SJSA1 (cell line): ENCODE results near the gene TMTC1. TPM values are rescaled to one million over a fixed set of nuclear protein-coding genes. Genes with fewer than 3 reads are reported as not detected.

Experiments
- DNase-seq, 2 experiments: peaks; one replicate each; pipeline ENCODE4 v3.0.0-alpha.2; 2015 to 2020; ENCODE audit warnings: low spot score in 2 of 2, low read depth in 1 of 2
- H3K27ac ChIP-seq: fragments of 250-450 bp; sonication (Bioruptor Pico); 2 replicates; pipeline ENCODE4 v1.5.1; 2020; ENCODE audit warnings: mild to moderate bottlenecking, moderate library complexity
- H3K27me3 ChIP-seq: fragments of 250-450 bp; sonication (Bioruptor Pico); replicated peaks from 2 replicates; pipeline ENCODE4 v1.5.1; 2020; ENCODE audit warnings: mild to moderate bottlenecking, moderate library complexity
- H3K36me3 ChIP-seq: fragments of 250-450 bp; sonication (Bioruptor Pico); 2 replicates; pipeline ENCODE4 v1.5.1; 2020; ENCODE audit warnings: mild to moderate bottlenecking
- H3K4me1 ChIP-seq: fragments of 250-450 bp; sonication (Bioruptor Pico); replicated peaks from 2 replicates; pipeline ENCODE4 v1.6.1; 2021; ENCODE audit warnings: mild to moderate bottlenecking
- H3K4me3 ChIP-seq: fragments of 250-450 bp; sonication (Bioruptor Pico); 2 replicates; pipeline ENCODE4 v1.5.1; 2020; ENCODE audit warnings: mild to moderate bottlenecking
- H3K9me3 ChIP-seq: fragments of 250-450 bp; sonication (Bioruptor Pico); replicated peaks from 2 replicates; pipeline ENCODE4 v1.5.1; 2020; ENCODE audit warnings: mild to moderate bottlenecking
- total RNA-seq: library from RNA; depleted of rRNA; stranded (reverse); fragments of >200 nt; shearing (Covaris generic); gene quantifications from 2 replicates; pipeline ENCODE4 v1.2.3, GENCODE V29; 2014

TMTC1 gene
- total RNA-seq, 1 experiment from 2014 or later: 0.21 TPM

DNA sequence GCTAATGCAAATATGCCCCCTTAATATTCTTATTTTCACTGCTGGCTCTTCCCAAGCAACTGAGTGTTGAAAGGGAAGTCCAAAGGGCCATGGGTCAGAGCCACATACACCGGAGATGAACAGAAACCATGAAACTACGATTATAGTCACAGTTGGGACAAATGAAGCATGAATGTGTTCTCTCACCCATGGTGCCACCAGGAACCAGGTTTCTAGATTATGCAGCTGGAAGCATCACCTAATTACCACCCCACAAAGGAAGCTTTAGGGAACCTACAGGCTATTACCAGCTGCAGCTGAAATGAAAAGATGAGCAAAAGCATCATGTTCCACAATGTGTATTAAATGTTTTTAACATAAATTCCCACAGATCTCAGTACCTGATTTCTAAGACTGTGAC lies 15.4 kb downstream of the TMTC1 start:
- no peak overlapping the region for H3K4me3 ChIP-seq
- no peak for DNase-seq
- no peaks in the 10 kb centered on the region for H3K36me3 ChIP-seq
- H3K9me3 ChIP-seq: no peaks in the 10 kb centered on the region
- no peaks in the 10 kb centered on the region for H3K4me1 ChIP-seq
- H3K27ac ChIP-seq: no peak overlapping the region
- no peaks in the 10 kb centered on the region; the same call in 1 of the 2 replicates for H3K27me3 ChIP-seq

DNA sequence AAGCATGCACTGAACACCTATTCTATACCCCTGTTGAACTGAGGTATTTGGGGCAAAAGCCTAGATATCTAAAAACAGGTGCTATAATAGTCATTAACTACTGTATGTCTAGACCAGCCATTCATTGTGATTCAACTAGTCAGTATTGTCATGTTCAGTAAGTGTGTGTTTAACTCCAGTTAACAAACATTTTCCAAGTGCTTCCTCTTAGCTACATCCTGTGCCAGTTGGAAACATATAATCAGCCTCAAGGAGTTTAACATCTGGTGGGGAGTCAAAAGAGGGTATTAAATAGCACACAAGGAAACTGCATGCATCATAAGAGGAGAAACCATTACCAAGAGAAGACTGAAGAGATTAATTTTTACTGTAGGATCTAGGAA lies 20.4 kb downstream of the TMTC1 start:
- H3K27me3 ChIP-seq: no peaks in the 10 kb centered on the region; the same call in 1 of the 2 replicates
- H3K4me1 ChIP-seq: no peaks in the 10 kb centered on the region
- DNase-seq: no peak
- H3K4me3 ChIP-seq: no peak overlapping the region
- H3K27ac ChIP-seq: no peak overlapping the region
- no peaks in the 10 kb centered on the region for H3K36me3 ChIP-seq
- H3K9me3 ChIP-seq: no peaks in the 10 kb centered on the region

DNA sequence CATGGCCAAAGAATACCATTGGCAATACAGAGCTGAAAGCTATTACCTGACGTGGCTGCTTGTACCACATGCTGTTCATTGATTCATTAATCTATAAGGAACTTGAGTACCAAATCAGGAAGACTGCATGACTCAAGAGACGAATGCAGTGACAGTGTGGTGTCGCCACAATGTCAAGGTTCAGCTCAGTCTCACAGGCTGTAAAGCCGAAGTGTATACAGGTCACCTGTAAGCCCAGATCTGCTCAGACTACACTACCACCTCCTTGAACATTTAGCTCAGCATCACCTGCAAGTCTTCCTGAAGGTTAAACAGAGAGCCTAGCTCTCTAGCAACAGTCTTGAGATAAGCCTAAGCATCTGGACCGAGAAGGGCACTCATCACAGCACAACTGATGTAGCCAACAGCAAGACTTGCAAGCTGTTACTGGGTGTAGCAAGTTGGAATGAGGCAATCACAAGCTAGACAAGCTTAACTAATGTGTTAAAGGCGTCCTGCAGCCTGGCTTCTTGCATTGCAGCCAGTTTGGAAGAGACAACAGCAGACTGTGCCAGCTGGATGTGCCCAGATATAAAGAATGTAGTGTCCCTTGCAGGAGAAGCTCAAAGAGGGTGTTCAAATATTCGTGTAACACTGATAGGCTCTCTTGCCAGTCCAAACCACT lies 21.0 kb downstream of the TMTC1 start:
- no peak for DNase-seq
- Histone ChIP-seq H3K36me3 (no peaks in the 10 kb centered on the region), H3K27ac (no peak overlapping the region), H3K4me1 (no peaks in the 10 kb centered on the region), H3K4me3 (no peak overlapping the region), H3K9me3 (no peaks in the 10 kb centered on the region), H3K27me3 (no peaks in the 10 kb centered on the region; the same call in 1 of the 2 replicates)

DNA sequence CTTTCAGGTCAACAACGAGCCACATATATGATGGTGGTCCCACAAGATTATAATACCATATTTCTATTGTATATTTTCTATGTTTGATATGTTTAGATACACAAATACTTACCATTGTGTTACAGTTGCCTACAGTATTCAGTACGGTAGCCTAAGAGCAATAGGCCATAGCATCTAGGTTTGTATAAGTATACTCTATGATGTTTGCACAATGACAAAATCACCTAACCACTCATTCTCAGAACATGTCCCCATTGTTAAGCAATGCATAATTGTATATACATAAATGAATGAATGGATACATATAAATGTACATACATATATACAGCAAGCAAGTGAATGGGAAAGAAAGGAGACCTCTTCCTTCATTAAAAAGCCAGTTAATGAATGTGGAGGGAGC lies 23.8 kb downstream of the TMTC1 start:
- H3K27ac ChIP-seq: no peak overlapping the region
- no peaks in the 10 kb centered on the region; the same call in 1 of the 2 replicates for H3K27me3 ChIP-seq
- no peaks in the 10 kb centered on the region for H3K9me3 ChIP-seq
- no peaks in the 10 kb centered on the region for H3K4me1 ChIP-seq
- H3K4me3 ChIP-seq: no peak overlapping the region
- DNase-seq: no peak
- H3K36me3 ChIP-seq: no peaks in the 10 kb centered on the region

DNA sequence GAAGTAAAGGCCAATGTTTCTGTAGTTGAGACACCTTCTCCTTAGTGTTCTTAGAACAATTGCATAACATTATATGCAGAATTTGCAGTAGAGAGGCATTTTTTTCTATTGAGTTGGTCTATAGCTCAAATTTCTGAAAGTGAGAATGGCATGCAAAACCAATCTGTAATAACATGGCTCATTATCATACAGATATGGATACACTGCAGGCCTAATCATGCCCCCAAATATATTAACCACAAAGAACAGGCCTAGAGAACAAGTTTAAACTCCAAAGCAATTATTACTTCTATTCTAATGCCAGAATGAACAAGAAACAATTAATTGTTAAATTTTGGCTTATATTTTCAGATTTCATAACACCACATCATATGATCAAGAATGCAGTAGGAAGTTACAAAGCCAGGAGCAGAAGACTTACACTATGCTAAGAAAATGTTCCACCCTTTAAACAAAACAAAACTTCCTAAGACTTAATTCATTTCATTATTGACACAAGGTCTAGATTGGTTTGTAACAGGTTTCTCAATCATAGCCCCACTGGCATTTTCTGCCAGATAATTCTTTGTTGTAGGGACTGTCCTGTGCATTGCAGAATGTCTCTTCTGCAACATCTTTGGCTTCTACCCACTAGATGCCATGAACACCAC lies 26.9 kb downstream of the TMTC1 start:
- no peak overlapping the region for H3K4me3 ChIP-seq
- H3K36me3 ChIP-seq: no peaks in the 10 kb centered on the region
- no peak for DNase-seq
- H3K9me3 ChIP-seq: no peaks in the 10 kb centered on the region
- H3K27me3 ChIP-seq: no peaks in the 10 kb centered on the region; the same call in 1 of the 2 replicates
- no peak overlapping the region for H3K27ac ChIP-seq
- H3K4me1 ChIP-seq: no peaks in the 10 kb centered on the region

DNA sequence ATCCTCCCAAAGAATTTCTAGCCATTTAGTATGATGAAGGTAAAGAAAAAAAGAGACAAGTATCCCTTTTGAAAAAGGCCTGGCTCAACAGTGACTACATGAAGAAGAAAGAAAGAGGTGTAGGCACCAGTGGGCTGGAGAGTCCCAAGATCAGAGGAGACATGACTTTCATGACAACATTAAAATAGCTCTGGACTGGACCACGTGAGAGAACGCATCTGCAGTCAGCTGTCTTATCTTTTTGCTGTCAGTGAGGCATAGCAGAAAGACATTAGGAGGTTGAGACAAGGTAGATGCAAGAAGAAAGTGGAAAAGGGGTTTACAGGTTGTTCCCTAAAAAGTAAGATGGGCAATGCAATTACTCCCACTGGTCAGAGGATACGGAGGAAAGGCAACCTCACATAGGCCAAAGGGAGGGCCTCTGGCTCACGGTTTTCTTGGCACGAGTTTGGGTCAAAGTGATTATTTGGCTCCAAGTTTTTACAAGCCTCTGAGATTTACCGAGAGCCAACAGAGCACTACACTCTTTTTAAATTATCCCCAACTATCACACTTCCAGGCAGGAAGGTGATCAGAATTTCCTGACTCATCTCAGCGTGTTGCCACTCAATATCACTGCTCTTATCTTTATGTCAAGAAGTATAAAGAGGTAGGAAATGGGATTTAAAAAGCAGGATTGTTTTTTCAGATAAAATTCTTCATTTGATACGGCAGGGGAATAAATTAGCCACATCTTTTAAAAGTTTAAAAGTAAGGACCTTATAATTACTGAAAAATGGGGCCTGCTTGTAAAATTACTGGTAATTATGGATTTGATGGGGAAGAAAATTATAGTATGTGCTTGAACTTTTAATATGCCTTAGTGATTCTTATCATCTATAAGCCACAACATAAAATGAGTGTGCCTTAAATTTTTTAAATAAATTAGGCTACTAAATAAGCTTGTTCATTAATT lies 29.2 kb downstream of the TMTC1 start:
- no peaks in the 10 kb centered on the region for H3K9me3 ChIP-seq
- H3K36me3 ChIP-seq: no peaks in the 10 kb centered on the region
- no peak overlapping the region for H3K4me3 ChIP-seq
- DNase-seq: no peak
- no peak overlapping the region for H3K27ac ChIP-seq
- H3K4me1 ChIP-seq: no peaks in the 10 kb centered on the region
- no peaks in the 10 kb centered on the region; the same call in 1 of the 2 replicates for H3K27me3 ChIP-seq

DNA sequence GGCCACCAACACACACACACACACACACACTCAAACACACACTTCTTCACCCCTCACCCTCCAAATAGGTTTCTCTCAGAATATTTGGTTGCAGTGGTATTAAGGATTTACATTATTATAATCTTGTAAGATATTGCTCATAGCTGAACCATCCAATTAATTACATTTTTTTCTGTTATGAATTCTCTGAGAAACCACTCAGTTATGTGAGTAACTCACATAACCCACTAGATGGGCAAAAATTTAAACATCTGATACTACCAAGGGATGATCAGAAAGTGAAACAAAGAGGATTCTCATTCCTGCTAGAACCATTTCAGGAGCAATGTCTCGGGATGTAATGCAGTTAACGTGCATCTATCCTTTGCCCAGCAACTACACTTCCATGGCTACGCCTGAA lies 31.6 kb downstream of the TMTC1 start:
- Histone ChIP-seq H3K27ac (no peak overlapping the region), H3K4me1 (no peaks in the 10 kb centered on the region), H3K9me3 (no peaks in the 10 kb centered on the region), H3K36me3 (no peaks in the 10 kb centered on the region), H3K4me3 (no peak overlapping the region), H3K27me3 (no peaks in the 10 kb centered on the region; the same call in 1 of the 2 replicates)
- DNase-seq: no peak

DNA sequence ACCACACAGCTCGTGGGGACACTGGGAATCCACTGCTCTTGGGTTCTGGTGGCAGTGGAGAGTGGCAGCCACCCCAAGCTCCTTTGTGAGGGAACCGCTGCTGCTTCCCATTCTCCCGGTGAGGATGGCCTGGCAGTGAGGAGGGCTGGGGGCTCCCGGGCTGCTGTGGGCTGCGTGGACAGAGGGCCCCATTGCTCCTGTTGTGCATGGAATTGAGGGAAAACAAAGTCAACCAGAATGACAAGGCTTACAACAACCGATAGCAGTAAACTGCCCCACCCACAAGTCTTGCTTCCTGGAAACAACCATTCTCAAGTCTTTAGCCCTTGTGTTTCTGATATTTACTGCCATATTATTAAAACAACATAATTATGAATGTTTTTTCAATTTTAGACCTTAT lies 32.1 kb downstream of the TMTC1 start:
- no peak for DNase-seq
- Histone ChIP-seq H3K27ac (no peak overlapping the region), H3K4me3 (no peak overlapping the region), H3K4me1 (no peaks in the 10 kb centered on the region), H3K36me3 (no peaks in the 10 kb centered on the region), H3K27me3 (no peaks in the 10 kb centered on the region; the same call in 1 of the 2 replicates), H3K9me3 (no peaks in the 10 kb centered on the region)

DNA sequence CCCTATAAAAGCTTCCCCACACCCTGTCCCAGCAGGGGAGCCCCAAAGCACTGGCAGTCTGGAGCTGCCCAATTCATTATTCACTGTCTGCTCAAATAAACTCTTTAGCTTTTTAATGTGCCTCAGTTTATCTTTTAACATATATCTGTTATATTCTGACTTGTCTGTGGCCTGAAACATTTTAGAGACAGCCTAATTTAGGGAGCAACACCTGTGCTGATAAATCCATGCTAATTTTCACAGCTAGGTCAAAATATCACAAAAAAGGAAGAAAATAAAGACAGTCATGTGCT lies 32.9 kb downstream of the TMTC1 start:
- Histone ChIP-seq H3K4me1 (no peaks in the 10 kb centered on the region), H3K27me3 (no peaks in the 10 kb centered on the region), H3K9me3 (no peaks in the 10 kb centered on the region), H3K36me3 (no peaks in the 10 kb centered on the region), H3K4me3 (no peak overlapping the region), H3K27ac (no peak overlapping the region)
- DNase-seq: no peak

DNA sequence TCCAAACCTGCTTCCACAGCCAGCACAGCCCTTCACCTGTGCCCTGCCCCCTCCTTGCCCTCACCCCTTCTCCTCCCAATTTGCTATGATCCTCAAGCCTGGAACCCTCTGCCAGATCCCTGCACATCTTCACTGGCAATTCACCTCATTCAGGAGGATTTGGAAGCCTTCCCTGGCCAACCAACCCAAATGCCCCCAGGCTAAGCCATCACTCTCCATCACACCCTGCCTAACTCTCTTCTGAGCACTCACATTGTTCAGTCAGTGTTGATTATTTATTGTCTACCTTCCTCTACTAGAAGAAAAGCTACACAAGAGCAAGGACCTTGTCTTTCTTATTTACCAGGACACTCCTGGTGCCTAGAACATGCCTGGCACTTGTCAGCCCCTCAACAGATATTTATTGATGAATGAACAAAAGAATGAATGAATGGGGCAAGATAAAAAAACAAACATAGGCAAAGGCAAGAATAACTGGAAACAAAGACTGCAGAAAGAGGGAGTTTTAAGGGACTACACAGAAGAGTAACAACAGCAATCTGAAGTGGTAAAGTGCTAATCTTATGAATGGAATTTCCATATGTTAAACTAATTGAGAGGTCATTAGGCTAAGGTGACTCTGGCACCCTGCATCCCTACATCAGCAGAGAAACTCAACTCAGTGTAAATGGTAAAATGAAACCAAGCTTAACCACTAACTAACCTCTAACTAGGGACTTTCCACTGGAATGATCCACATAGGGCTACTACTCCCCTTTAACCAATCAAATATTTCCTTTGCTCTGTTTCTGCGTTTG lies 33.4 kb downstream of the TMTC1 start:
- Histone ChIP-seq H3K4me1 (no peaks in the 10 kb centered on the region), H3K27ac (no peak overlapping the region), H3K36me3 (no peaks in the 10 kb centered on the region), H3K4me3 (no peak overlapping the region), H3K9me3 (no peaks in the 10 kb centered on the region), H3K27me3 (no peaks in the 10 kb centered on the region)
- DNase-seq: no peak

DNA sequence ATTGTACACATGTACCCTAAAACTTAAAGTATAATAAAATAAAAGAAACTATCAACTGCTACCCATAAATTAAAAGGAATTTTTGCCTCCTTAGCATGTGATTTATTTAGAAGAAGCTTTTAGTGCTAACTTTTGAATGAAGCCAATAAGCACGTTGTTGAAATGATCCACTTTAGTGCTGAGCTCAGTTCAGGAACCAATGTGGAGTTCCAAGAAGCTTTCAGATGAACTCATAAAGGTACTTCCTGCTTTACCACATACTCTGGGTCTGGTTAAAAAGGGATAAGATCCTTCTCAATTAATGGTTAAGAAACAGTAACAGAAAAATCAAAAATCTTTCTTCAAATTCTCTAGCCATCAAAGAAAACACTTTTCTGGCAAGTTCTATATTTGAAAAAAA lies 39.4 kb downstream of the TMTC1 start:
- no peak for DNase-seq
- Histone ChIP-seq H3K9me3 (no peaks in the 10 kb centered on the region), H3K27me3 (no peaks in the 10 kb centered on the region), H3K27ac (no peak overlapping the region), H3K4me1 (peaks cover 14% of the 10 kb centered on the region), H3K4me3 (no peak overlapping the region), H3K36me3 (no peaks in the 10 kb centered on the region)

DNA sequence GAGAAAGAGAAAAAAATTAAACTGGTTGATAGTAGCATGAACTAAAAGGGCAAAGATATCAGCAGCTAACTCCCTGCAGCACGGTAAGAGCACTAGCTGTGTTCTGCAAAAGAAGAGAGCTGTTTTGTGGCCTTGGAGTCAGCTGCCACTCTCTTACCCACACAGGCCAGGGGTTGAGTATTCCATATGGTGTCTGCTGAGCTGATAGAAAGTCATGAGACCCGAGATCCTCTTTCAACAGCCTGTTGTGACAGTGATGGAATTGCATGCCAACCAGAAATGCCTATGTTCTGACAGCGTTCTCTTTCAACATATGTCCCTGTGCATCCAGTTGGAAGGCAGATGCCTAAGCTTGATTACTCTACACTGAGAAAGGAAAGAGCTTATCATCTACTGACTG lies 39.9 kb downstream of the TMTC1 start:
- Histone ChIP-seq H3K4me3 (no peak overlapping the region), H3K27ac (no peak overlapping the region), H3K27me3 (no peaks in the 10 kb centered on the region), H3K4me1 (peaks cover 18% of the 10 kb centered on the region), H3K36me3 (no peaks in the 10 kb centered on the region), H3K9me3 (no peaks in the 10 kb centered on the region)
- no peak for DNase-seq

DNA sequence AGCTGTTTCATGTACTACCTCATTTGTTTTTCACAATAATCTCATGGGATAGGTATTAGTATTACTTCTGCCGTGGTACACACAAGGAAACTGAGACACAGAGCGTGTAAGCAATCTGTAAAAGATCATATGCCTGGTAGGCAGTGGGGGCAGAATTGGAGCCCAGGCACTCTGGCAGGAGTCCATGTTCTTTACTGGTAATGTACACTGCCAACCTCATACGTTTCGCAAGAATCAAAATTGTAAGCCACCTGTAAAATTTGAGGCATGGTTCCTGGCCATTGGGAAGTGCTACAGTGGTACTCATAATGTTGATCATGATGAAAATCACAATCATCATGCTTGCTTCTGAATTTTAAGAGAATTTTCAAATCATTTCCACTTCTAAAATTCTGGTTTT lies 40.7 kb downstream of the TMTC1 start:
- H3K27ac ChIP-seq: no peak overlapping the region

More for the DNA sequence above, 40.7 kb downstream of the TMTC1 start:
- Histone ChIP-seq H3K9me3 (no peaks in the 10 kb centered on the region), H3K4me1 (peaks cover 18% of the 10 kb centered on the region), H3K36me3 (no peaks in the 10 kb centered on the region), H3K27me3 (no peaks in the 10 kb centered on the region), H3K4me3 (no peak overlapping the region)
- DNase-seq: no peak
